ENCODE data around the gene VPS13C.

GRCh38 chr15:61818801-61819200, 241.4 kb downstream of the VPS13C start:
- TF ChIP-seq CTCF (IDR thresholded peaks at IDR 0.05; ENCODE audit: poor library complexity) (no peak), EZH2phosphoT487 (IDR thresholded peaks at IDR 0.05; ENCODE audit: low read depth, severe bottlenecking, unreplicated experiment) (no peak)

Measured in hepatocyte (in vitro differentiated cells).